GM12878 (cell line): ENCODE measurements around the gene PRPF18. TPM values are rescaled to one million over a fixed set of nuclear protein-coding genes. Genes with fewer than 3 reads are reported as not detected.

Source experiments
- ATAC-seq: fragments of 200-7000 bp; cut with Tn5 transposase; 3 replicates; pipeline ENCODE4 v1.9.1; 2020; ENCODE audit warnings: mild to moderate bottlenecking, moderate library complexity
- BruUV-seq: library from RNA; stranded (reverse); fragments of 400-500 nt; replicated peaks from 2 replicates; lab custom pipeline; 2021; lab: Mats Ljungman, UMichigan
- CTCF ChIA-PET: fragments of 300-600 bp; sonication (Branson Sonifier 250); formaldehyde crosslinking; extraction: SDS; loops from one replicate; lab custom pipeline; 2021; ENCODE audit warnings: inconsistent platforms; lab: Yijun Ruan, JAX
- POLR2A ChIA-PET: fragments of 350-600 bp; formaldehyde crosslinking; extraction: SDS; loops from one replicate; lab custom pipeline; 2021; ENCODE audit warnings: inconsistent platforms; lab: Charles Lee
- RAD21 ChIA-PET: fragments of 300-600 bp; sonication (Branson Sonifier 250); formaldehyde crosslinking; loops from one replicate; lab custom pipeline; 2023; ENCODE audit warnings: antibody characterized with exemption; ENCODE audit not compliant: unreplicated experiment; lab: Charles Lee
- SMC1A ChIA-PET: fragments of 300-600 bp; sonication (Branson Sonifier 250); formaldehyde crosslinking; loops from one replicate; lab custom pipeline; 2023; ENCODE audit not compliant: unreplicated experiment, uncharacterized antibody; lab: Charles Lee
- DNase-seq: peaks from one replicate; pipeline ENCODE4 v3.0.0-alpha.2; 2011; ENCODE audit warnings: low read depth, low spot score
- FAIRE-seq: peaks from 3 replicates; lab custom pipeline; 2011; peaks lifted over from hg19 to GRCh38; lab: Jason Lieb, UNC
- H2AFZ ChIP-seq: 2 replicates; pipeline ENCODE4 v1.6.0; 2011; ENCODE audit warnings: low read depth, low read length, control low read depth; ENCODE audit not compliant: control insufficient read depth
- H3K27ac ChIP-seq: 2 replicates; pipeline ENCODE4 v1.5.1; 2011; ENCODE audit warnings: control low read depth; ENCODE audit not compliant: control insufficient read depth, insufficient read depth
- H3K27me3 ChIP-seq, 2 experiments: replicated peaks in 1 of 2; 2 replicates each; pipeline versions ENCODE4 v1.6.0 to v1.6.1; 2011; ENCODE audit warnings: low read length in 1 of 2; ENCODE audit not compliant: control insufficient read depth in 2 of 2, insufficient read depth in 2 of 2
- H3K36me3 ChIP-seq, 2 experiments: 2 replicates each; pipeline ENCODE4 v1.5.1; 2011; ENCODE audit warnings: low read length in 1 of 2; ENCODE audit not compliant: control insufficient read depth in 2 of 2, insufficient read depth in 2 of 2
- H3K4me1 ChIP-seq: 2 replicates; pipeline ENCODE4 v1.6.1; 2011; ENCODE audit warnings: mild to moderate bottlenecking, low read length, moderate library complexity, mixed read lengths; ENCODE audit not compliant: control insufficient read depth, insufficient read depth
- H3K4me2 ChIP-seq: 2 replicates; pipeline ENCODE4 v1.6.0; 2011; ENCODE audit warnings: control low read depth; ENCODE audit not compliant: control insufficient read depth, insufficient read depth
- H3K4me3 ChIP-seq: fragments of 200-600 bp; sonication (generic); 2 replicates; pipeline ENCODE4 v1.5.1; 2016
- H3K79me2 ChIP-seq: 2 replicates; pipeline ENCODE4 v1.6.0; 2011; ENCODE audit warnings: low read length; ENCODE audit not compliant: control insufficient read depth, insufficient read depth
- H3K9ac ChIP-seq: 2 replicates; pipeline ENCODE4 v1.8.0; 2011; ENCODE audit warnings: low read length, control low read depth, mixed read lengths; ENCODE audit not compliant: control insufficient read depth, insufficient read depth
- H3K9me3 ChIP-seq: replicated peaks from 3 replicates; pipeline ENCODE4 v1.5.1; 2011; ENCODE audit warnings: mild to moderate bottlenecking, low read length; ENCODE audit not compliant: control insufficient read depth, insufficient read depth
- H4K20me1 ChIP-seq: 2 replicates; pipeline ENCODE4 v1.6.0; 2011; ENCODE audit not compliant: control insufficient read depth, insufficient read depth
- BRCA1 ChIP-seq: IDR thresholded peaks from 2 replicates; pipeline ENCODE4 v1.6.1; 2011; ENCODE audit warnings: low read depth, low read length, improper control_type of control experiment
- CHD2 ChIP-seq: IDR thresholded peaks from 2 replicates; pipeline ENCODE4 v1.6.1; 2011; ENCODE audit warnings: low read depth, low read length, improper control_type of control experiment, borderline replicate concordance
- MTA2 ChIP-seq: fragments of 450-650 bp; IDR thresholded peaks from 2 replicates; pipeline ENCODE4 v1.6.1; 2016; ENCODE audit warnings: low read depth, mild to moderate bottlenecking, moderate library complexity
- NBN ChIP-seq: fragments of 450-650 bp; IDR thresholded peaks from 2 replicates; pipeline ENCODE4 v1.6.1; 2016
- POLR2AphosphoS2 ChIP-seq: IDR thresholded peaks from 2 replicates; pipeline ENCODE4 v1.6.1; 2011; ENCODE audit warnings: low read depth, mild to moderate bottlenecking, low read length, improper control_type of control experiment, moderate library complexity
- SIN3A ChIP-seq: IDR thresholded peaks from 2 replicates; pipeline ENCODE4 v1.6.1; 2012; ENCODE audit warnings: low read depth, low read length, improper control_type of control experiment
- SMC3 ChIP-seq: IDR thresholded peaks from 2 replicates; pipeline ENCODE4 v1.6.1; 2011; ENCODE audit warnings: low read length, improper control_type of control experiment, borderline replicate concordance
- TAF1 ChIP-seq: IDR thresholded peaks from 2 replicates; pipeline ENCODE4 v1.6.1; 2011; ENCODE audit warnings: mild to moderate bottlenecking, low read depth, low read length, borderline replicate concordance
- ZNF217 ChIP-seq: fragments of 450-650 bp; IDR thresholded peaks from 2 replicates; pipeline ENCODE4 v1.6.1; 2017; ENCODE audit warnings: antibody characterized with exemption, mild to moderate bottlenecking
- WGBS: methylation state at CpG from one replicate; pipeline ENCODE4 v1.1.6; 2016; ENCODE audit warnings: low lambda C conversion rate; ENCODE audit not compliant: insufficient replicate concordance, insufficient coverage; ENCODE audit errors: missing lambda C conversion rate; 5-methylcytosine and 5-hydroxymethylcytosine counted together
- in situ Hi-C: fragments of 300-500 bp; cut with MboI; formaldehyde crosslinking; loops from 9 replicates; pipeline ENCODE4 v1.14.3; 2018; ENCODE audit warnings: mixed read lengths
- intact Hi-C: fragments of 100-400 bp; cut with micrococcal nuclease; formaldehyde crosslinking; loops from one replicate; pipeline ENCODE4 v1.14.2; 2022; ENCODE audit not compliant: unreplicated experiment
- polyA plus RNA-seq, 11 experiments: library from polyadenylated mRNA; depleted of rRNA in 4 of 11; unstranded in 6 of 11; stranded (reverse) in 5 of 11; fragments of >200 nt; fragmentation: Nextera tagmentation in 4 of 11; fragmentation: Illumina TruSeq in 1 of 11; extraction: Ambion mirVana in 4 of 11; extraction: Trizol in 1 of 11; gene quantifications; 1 replicate in 1 of 11; 2 replicates in 10 of 11; pipeline versions ENCODE4 v1.2.1 to v1.2.3, GENCODE V29; 2011 to 2016; ENCODE audit warnings: inconsistent platforms in 2 of 11, missing spikeins in 2 of 11, low read depth in 1 of 11
- total RNA-seq, 4 experiments: library from RNA; depleted of rRNA in 3 of 4; stranded (reverse); fragments of >200 nt in 3 of 4; fragmentation: Illumina TruSeq in 1 of 4; extraction: Trizol in 1 of 4; gene quantifications; 2 replicates each; pipeline versions ENCODE4 v1.2.1 to v1.2.3, GENCODE V29; 2013 to 2021
- TF ChIP-seq, protein P1 (sequence below): fragments of 450-650 bp; IDR thresholded peaks from 2 replicates; pipeline ENCODE4 v1.6.1; 2016; ENCODE audit warnings: mild to moderate bottlenecking
- TF ChIP-seq, protein P2 (sequence below): fragments of 450-650 bp; IDR thresholded peaks from 2 replicates; pipeline ENCODE4 v1.6.1; 2017; ENCODE audit warnings: mild to moderate bottlenecking, moderate library complexity
- TF ChIP-seq, protein P3 (sequence below): fragments of 450-650 bp; IDR thresholded peaks from 2 replicates; pipeline ENCODE4 v1.6.1; 2018; ENCODE audit warnings: mild to moderate bottlenecking, low read depth, moderate library complexity; ENCODE audit not compliant: partially characterized antibody

Gene PRPF18
- total and polyA plus RNA-seq, 10 of the 15 experiments (the other 5 are each of a cell fraction or from before 2014, with no cell fraction given) = 15.6 to 35.8 (median 28.8) TPM

DNA sequence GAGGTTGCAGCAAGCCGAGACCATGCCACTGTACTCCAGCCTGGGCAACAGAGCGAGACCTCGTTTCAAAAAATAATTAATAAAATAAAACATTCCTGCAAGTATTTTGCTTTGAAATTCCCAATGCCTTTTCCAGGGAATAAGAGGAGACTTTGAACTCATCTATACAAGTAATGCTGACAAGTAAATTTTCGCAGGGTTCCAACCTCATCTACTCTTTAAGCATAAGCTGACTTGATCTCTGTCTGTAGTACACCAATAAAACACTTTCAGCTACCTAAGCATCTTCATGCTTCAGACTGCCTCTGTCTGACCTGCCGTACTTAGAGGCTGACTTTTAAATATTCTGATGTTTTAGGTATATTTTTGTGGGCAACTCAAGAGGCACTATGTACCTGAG is 44.2 kb upstream of the PRPF18 start:
- H3K4me1 ChIP-seq = no peaks in the 10 kb centered on the region
- H3K27me3 ChIP-seq = peaks cover 0 to 4% of the 10 kb centered on the region in 2 experiments; a peak in 1 of 4 replicates
- SMC1A ChIA-PET = no interaction called here
- RAD21 ChIA-PET = no interaction called here
- no peaks in the 10 kb centered on the region for H3K36me3 ChIP-seq
- H3K4me3 ChIP-seq = no peak overlapping the region
- H3K4me2 ChIP-seq = no peak overlapping the region
- POLR2A ChIA-PET = no interaction called here
- no TSS peak for BruUV-seq
- no peak overlapping the region for H2AFZ ChIP-seq
- in situ Hi-C loops (no loop called here), intact Hi-C loops (no loop called here)
- WGBS = 40% methylated on average over 5 of the region's 5 CpGs
- H3K9ac ChIP-seq = no peak overlapping the region
- no peaks in the 10 kb centered on the region for H3K9me3 ChIP-seq
- ATAC-seq = no peak
- no peak overlapping the region for H3K27ac ChIP-seq
- TF ChIP-seq ZNF217 (no peak), MTA2 (no peak), SMC3 (no peak), BRCA1 (no peak), TAF1 (no peak), CHD2 (no peak), SIN3A (no peak), POLR2AphosphoS2 (no peak), NBN (no peak)
- TF ChIP-seq, protein P1, sequence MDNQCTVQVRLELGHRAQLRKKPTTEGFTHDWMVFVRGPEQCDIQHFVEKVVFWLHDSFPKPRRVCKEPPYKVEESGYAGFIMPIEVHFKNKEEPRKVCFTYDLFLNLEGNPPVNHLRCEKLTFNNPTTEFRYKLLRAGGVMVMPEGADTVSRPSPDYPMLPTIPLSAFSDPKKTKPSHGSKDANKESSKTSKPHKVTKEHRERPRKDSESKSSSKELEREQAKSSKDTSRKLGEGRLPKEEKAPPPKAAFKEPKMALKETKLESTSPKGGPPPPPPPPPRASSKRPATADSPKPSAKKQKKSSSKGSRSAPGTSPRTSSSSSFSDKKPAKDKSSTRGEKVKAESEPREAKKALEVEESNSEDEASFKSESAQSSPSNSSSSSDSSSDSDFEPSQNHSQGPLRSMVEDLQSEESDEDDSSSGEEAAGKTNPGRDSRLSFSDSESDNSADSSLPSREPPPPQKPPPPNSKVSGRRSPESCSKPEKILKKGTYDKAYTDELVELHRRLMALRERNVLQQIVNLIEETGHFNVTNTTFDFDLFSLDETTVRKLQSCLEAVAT = no peak
- TF ChIP-seq, protein P2, sequence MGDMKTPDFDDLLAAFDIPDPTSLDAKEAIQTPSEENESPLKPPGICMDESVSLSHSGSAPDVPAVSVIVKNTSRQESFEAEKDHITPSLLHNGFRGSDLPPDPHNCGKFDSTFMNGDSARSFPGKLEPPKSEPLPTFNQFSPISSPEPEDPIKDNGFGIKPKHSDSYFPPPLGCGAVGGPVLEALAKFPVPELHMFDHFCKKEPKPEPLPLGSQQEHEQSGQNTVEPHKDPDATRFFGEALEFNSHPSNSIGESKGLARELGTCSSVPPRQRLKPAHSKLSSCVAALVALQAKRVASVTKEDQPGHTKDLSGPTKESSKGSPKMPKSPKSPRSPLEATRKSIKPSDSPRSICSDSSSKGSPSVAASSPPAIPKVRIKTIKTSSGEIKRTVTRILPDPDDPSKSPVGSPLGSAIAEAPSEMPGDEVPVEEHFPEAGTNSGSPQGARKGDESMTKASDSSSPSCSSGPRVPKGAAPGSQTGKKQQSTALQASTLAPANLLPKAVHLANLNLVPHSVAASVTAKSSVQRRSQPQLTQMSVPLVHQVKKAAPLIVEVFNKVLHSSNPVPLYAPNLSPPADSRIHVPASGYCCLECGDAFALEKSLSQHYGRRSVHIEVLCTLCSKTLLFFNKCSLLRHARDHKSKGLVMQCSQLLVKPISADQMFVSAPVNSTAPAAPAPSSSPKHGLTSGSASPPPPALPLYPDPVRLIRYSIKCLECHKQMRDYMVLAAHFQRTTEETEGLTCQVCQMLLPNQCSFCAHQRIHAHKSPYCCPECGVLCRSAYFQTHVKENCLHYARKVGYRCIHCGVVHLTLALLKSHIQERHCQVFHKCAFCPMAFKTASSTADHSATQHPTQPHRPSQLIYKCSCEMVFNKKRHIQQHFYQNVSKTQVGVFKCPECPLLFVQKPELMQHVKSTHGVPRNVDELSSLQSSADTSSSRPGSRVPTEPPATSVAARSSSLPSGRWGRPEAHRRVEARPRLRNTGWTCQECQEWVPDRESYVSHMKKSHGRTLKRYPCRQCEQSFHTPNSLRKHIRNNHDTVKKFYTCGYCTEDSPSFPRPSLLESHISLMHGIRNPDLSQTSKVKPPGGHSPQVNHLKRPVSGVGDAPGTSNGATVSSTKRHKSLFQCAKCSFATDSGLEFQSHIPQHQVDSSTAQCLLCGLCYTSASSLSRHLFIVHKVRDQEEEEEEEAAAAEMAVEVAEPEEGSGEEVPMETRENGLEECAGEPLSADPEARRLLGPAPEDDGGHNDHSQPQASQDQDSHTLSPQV = no peak
- TF ChIP-seq, protein P3, sequence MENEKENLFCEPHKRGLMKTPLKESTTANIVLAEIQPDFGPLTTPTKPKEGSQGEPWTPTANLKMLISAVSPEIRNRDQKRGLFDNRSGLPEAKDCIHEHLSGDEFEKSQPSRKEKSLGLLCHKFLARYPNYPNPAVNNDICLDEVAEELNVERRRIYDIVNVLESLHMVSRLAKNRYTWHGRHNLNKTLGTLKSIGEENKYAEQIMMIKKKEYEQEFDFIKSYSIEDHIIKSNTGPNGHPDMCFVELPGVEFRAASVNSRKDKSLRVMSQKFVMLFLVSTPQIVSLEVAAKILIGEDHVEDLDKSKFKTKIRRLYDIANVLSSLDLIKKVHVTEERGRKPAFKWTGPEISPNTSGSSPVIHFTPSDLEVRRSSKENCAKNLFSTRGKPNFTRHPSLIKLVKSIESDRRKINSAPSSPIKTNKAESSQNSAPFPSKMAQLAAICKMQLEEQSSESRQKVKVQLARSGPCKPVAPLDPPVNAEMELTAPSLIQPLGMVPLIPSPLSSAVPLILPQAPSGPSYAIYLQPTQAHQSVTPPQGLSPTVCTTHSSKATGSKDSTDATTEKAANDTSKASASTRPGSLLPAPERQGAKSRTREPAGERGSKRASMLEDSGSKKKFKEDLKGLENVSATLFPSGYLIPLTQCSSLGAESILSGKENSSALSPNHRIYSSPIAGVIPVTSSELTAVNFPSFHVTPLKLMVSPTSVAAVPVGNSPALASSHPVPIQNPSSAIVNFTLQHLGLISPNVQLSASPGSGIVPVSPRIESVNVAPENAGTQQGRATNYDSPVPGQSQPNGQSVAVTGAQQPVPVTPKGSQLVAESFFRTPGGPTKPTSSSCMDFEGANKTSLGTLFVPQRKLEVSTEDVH = no peak
- TF ChIP-seq, all 136 proteins: peak for 0
- H3K79me2 ChIP-seq = no peaks in the 10 kb centered on the region
- FAIRE-seq (no peak), DNase-seq (no peak)
- CTCF ChIA-PET = interaction anchor here (0.6 to 1.0 kb wide), 2 partner anchors 46 to 171 kb away, joined by 3 read pairs; no protein-coding TSS in a partner anchor
- H4K20me1 ChIP-seq = no peaks in the 10 kb centered on the region
